Measurements from ENCODE around the gene GTF2F2. TPM values are rescaled to one million over a fixed set of nuclear protein-coding genes. Genes with fewer than 3 reads are reported as not detected.

Gene GTF2F2
- total RNA-seq, 1 donor from 2014 or later, result 6.4 TPM

- H3K9me3 ChIP-seq, result no peaks in the 10 kb centered on the region
- no peak for TF ChIP-seq CTCF (IDR thresholded peaks at IDR 0.05)
- H3K4me3 ChIP-seq, result no peak overlapping the region
- H3K4me1 ChIP-seq, result no peaks in the 10 kb centered on the region
- H3K36me3 ChIP-seq, result no peaks in the 10 kb centered on the region
- no peak overlapping the region for H3K27ac ChIP-seq
- intact Hi-C loops (cut with DNase I), result no loop called here
- no peak for DNase-seq (ENCODE audit: low spot score in 2 of 2)
- no peaks in the 10 kb centered on the region for H3K27me3 ChIP-seq
These were observed 35.8 kb upstream of the GTF2F2 start for GRCh38 chr13:45084515-45084914.

GRCh38 chr13:45086484-45086883 is 33.8 kb upstream of the GTF2F2 start:
- no peak for TF ChIP-seq CTCF (IDR thresholded peaks at IDR 0.05)
- Histone ChIP-seq H3K36me3 (no peaks in the 10 kb centered on the region), H3K27ac (no peak overlapping the region), H3K9me3 (no peaks in the 10 kb centered on the region), H3K4me3 (no peak overlapping the region), H3K27me3 (no peaks in the 10 kb centered on the region), H3K4me1 (no peaks in the 10 kb centered on the region)
- no peak for DNase-seq (ENCODE audit: low spot score in 2 of 2)
- intact Hi-C loops (cut with DNase I), result no loop called here

- intact Hi-C loops (cut with DNase I), result no loop called here
- Histone ChIP-seq H3K27me3 (no peaks in the 10 kb centered on the region), H3K9me3 (no peaks in the 10 kb centered on the region), H3K36me3 (no peaks in the 10 kb centered on the region), H3K27ac (no peak overlapping the region), H3K4me1 (no peaks in the 10 kb centered on the region), H3K4me3 (no peak overlapping the region)
- no peak for TF ChIP-seq CTCF (IDR thresholded peaks at IDR 0.05)
- no peak for DNase-seq (ENCODE audit: low spot score in 2 of 2)
These were observed 27.6 kb upstream of the GTF2F2 start for GRCh38 chr13:45092663-45093062.

- Histone ChIP-seq H3K9me3 (peaks cover 0 to 3% of the 10 kb centered on the region in 2 donors), H3K27ac (no peak overlapping the region), H3K4me1 (no peaks in the 10 kb centered on the region), H3K4me3 (no peak overlapping the region), H3K36me3 (no peaks in the 10 kb centered on the region), H3K27me3 (no peaks in the 10 kb centered on the region)
- intact Hi-C loops (cut with DNase I), result no loop called here
- no peak for TF ChIP-seq CTCF (IDR thresholded peaks at IDR 0.05)
- no peak for DNase-seq (ENCODE audit: low spot score in 2 of 2)
These were observed 19.6 kb upstream of the GTF2F2 start for GRCh38 chr13:45100573-45101262.

- H3K9me3 ChIP-seq, result peaks cover 0 to 3% of the 10 kb centered on the region in 2 donors
- DNase-seq (ENCODE audit: low spot score in 2 of 2), result no peak
- intact Hi-C loops (cut with DNase I), result no loop called here
- no peak overlapping the region for H3K27ac ChIP-seq
- H3K36me3 ChIP-seq, result no peaks in the 10 kb centered on the region
- H3K4me1 ChIP-seq, result no peaks in the 10 kb centered on the region
- no peaks in the 10 kb centered on the region for H3K27me3 ChIP-seq
- TF ChIP-seq CTCF (IDR thresholded peaks at IDR 0.05), result no peak
- H3K4me3 ChIP-seq, result no peak overlapping the region
These were observed 18.8 kb upstream of the GTF2F2 start for GRCh38 chr13:45101327-45102018.

Data from ascending aorta (tissue), 2 donors.